HCT116 (cell line): Measurements from ENCODE around the gene FHIT. TPM values are rescaled to one million over a fixed set of nuclear protein-coding genes. Genes with fewer than 3 reads are reported as not detected.

ENCODE experiments used
- ATAC-seq: fragments of 200-7000 bp; cut with Tn5 transposase; 2 replicates; pipeline ENCODE4 v1.9.1; 2020; ENCODE audit warnings: mild to moderate bottlenecking, moderate library complexity
- BruUV-seq: library from RNA; stranded (reverse); fragments of 400-500 nt; replicated peaks from 2 replicates; lab custom pipeline; 2021; lab: Mats Ljungman, UMichigan
- CTCF ChIA-PET: fragments of 300-600 bp; sonication (Branson Sonifier 250); formaldehyde crosslinking; loops from one replicate; lab custom pipeline; 2021; ENCODE audit warnings: antibody characterized with exemption; lab: Charles Lee
- POLR2A ChIA-PET: fragments of 300-600, 350-600 bp; sonication (Branson Sonifier 250); formaldehyde crosslinking; loops from one replicate; lab custom pipeline; 2021; ENCODE audit warnings: antibody characterized with exemption; lab: Charles Lee
- RAD21 ChIA-PET, 2 experiments: fragments of 300-600 bp; sonication (Branson Sonifier 250); formaldehyde crosslinking; loops; one replicate each; lab custom pipeline; 2023; ENCODE audit warnings: low total read pairs in 2 of 2; ENCODE audit not compliant: uncharacterized antibody in 2 of 2, unreplicated experiment in 2 of 2, low non-redundant PET in 1 of 2; lab: Charles Lee
- DNase-seq: peaks from one replicate; pipeline ENCODE4 v3.0.0-alpha.2; 2010; ENCODE audit warnings: low read depth, low spot score
- H2AFZ ChIP-seq: fragments of 200-600 bp; shearing (Covaris generic), sonication (generic); 2 replicates; pipeline ENCODE4 v1.6.1; 2017; ENCODE audit warnings: low read depth, mixed run types, mixed read lengths, antibody characterized with exemption, low read length; ENCODE audit not compliant: poor library complexity, severe bottlenecking
- H3K27ac ChIP-seq: 2 replicates; pipeline ENCODE4 v1.5.1; 2012; ENCODE audit warnings: low read depth, low read length
- H3K27me3 ChIP-seq: fragments of 200-600 bp; sonication (generic); 2 replicates; pipeline ENCODE4 v1.6.1; 2016; ENCODE audit warnings: mixed run types, low read length, mixed read lengths; ENCODE audit not compliant: insufficient read depth
- H3K36me3 ChIP-seq, 2 experiments: fragments of 200-500 bp in 1 of 2; fragments of 200-600 bp in 1 of 2; sonication (Bioruptor generic) in 1 of 2; sonication (generic) in 1 of 2; 2 replicates each; pipeline versions ENCODE4 v1.5.1 to v1.6.1; 2014 to 2016; ENCODE audit warnings: low read length in 2 of 2, inconsistent platforms in 1 of 2, mixed read lengths in 1 of 2, mixed run types in 1 of 2; ENCODE audit not compliant: insufficient read depth in 2 of 2, control insufficient read depth in 1 of 2
- H3K4me1 ChIP-seq, 2 experiments: fragments of 200-600 bp in 1 of 2; sonication (generic) in 1 of 2; 2 replicates each; pipeline versions ENCODE4 v1.5.1 to v1.6.1; 2012 to 2017; ENCODE audit warnings: low read length in 2 of 2, inconsistent platforms in 1 of 2, mild to moderate bottlenecking in 1 of 2, mixed read lengths in 1 of 2, mixed run types in 1 of 2, moderate library complexity in 1 of 2; ENCODE audit not compliant: insufficient read depth in 2 of 2, control insufficient read depth in 1 of 2
- H3K4me2 ChIP-seq: fragments of 200-600 bp; sonication (generic); 2 replicates; pipeline ENCODE4 v1.6.1; 2017; ENCODE audit warnings: mixed run types, low read length, mixed read lengths
- H3K4me3 ChIP-seq, 2 experiments: fragments of 200-600 bp in 1 of 2; sonication (generic) in 1 of 2; replicated peaks in 1 of 2; 2 replicates each; pipeline ENCODE4 v1.5.1; 2011 to 2016; ENCODE audit warnings: low read length in 2 of 2, control low read depth in 1 of 2, low read depth in 1 of 2, mild to moderate bottlenecking in 1 of 2, mixed read lengths in 1 of 2, mixed run types in 1 of 2
- H3K79me2 ChIP-seq: fragments of 200-600 bp; sonication (generic); 2 replicates; pipeline ENCODE4 v1.6.1; 2017; ENCODE audit warnings: mild to moderate bottlenecking, mixed run types, low read length, moderate library complexity, mixed read lengths; ENCODE audit not compliant: insufficient read depth
- H3K9ac ChIP-seq: fragments of 200-600 bp; sonication (generic); 2 replicates; pipeline ENCODE4 v1.6.1; 2016; ENCODE audit warnings: low read length, mixed read lengths
- H3K9me2 ChIP-seq: fragments of 200-600 bp; sonication (generic), shearing (Covaris generic); 2 replicates; pipeline ENCODE4 v1.6.1; 2017; ENCODE audit warnings: mixed run types, mild to moderate bottlenecking, moderate library complexity; ENCODE audit not compliant: insufficient read depth
- H3K9me3 ChIP-seq, 2 experiments: fragments of 200-500 bp in 1 of 2; fragments of 200-600 bp in 1 of 2; sonication (Bioruptor generic) in 1 of 2; sonication (generic) in 1 of 2; 2 replicates each; pipeline ENCODE4 v1.6.1; 2014 to 2017; ENCODE audit warnings: low read length in 2 of 2, mixed read lengths in 2 of 2, inconsistent platforms in 1 of 2, low read depth in 1 of 2, mild to moderate bottlenecking in 1 of 2, mixed run types in 1 of 2, moderate library complexity in 1 of 2; ENCODE audit not compliant: control insufficient read depth in 1 of 2, insufficient read depth in 1 of 2
- H4K20me1 ChIP-seq: fragments of 200-600 bp; sonication (generic), shearing (Covaris generic); 2 replicates; pipeline ENCODE4 v1.6.1; 2017; ENCODE audit warnings: mixed run types, mild to moderate bottlenecking, moderate library complexity; ENCODE audit not compliant: insufficient read depth
- CEBPB ChIP-seq: IDR thresholded peaks from 2 replicates; pipeline ENCODE4 v1.6.1; 2012; ENCODE audit warnings: low read depth
- EGR1 ChIP-seq: IDR thresholded peaks from 2 replicates; pipeline ENCODE4 v1.6.1; 2012; ENCODE audit warnings: low read depth
- ELF1 ChIP-seq: IDR thresholded peaks from 2 replicates; pipeline ENCODE4 v1.6.1; 2012; ENCODE audit warnings: low read depth, borderline replicate concordance
- EZH2 ChIP-seq: fragments of 200-600 bp; sonication (generic); IDR thresholded peaks from 2 replicates; pipeline ENCODE4 v1.6.1; 2017; ENCODE audit warnings: antibody characterized with exemption, mixed run types
- FOSL1 ChIP-seq: IDR thresholded peaks from 2 replicates; pipeline ENCODE4 v1.6.1; 2012; ENCODE audit warnings: low read depth
- POLR2A ChIP-seq: IDR thresholded peaks from 2 replicates; pipeline ENCODE4 v1.7.0; 2011; ENCODE audit warnings: borderline replicate concordance; ENCODE audit not compliant: insufficient read depth, insufficient read length; ENCODE audit errors: extremely low read depth
- SP1 ChIP-seq: IDR thresholded peaks from 2 replicates; pipeline ENCODE4 v1.6.1; 2012; ENCODE audit warnings: low read depth
- TCF7L2 ChIP-seq: IDR thresholded peaks from 2 replicates; pipeline ENCODE4 v1.7.0; 2011; ENCODE audit warnings: borderline replicate concordance, inconsistent platforms; ENCODE audit not compliant: insufficient read depth, insufficient read length; ENCODE audit errors: extremely low read depth
- YY1 ChIP-seq: IDR thresholded peaks from 2 replicates; pipeline ENCODE4 v1.6.1; 2011; ENCODE audit warnings: low read length, low read depth, moderate library complexity, mild to moderate bottlenecking; ENCODE audit not compliant: insufficient replicate concordance; ENCODE audit errors: extremely low read depth
- ZNF274 ChIP-seq: fragments of 200-500 bp; sonication (Bioruptor generic); IDR thresholded peaks from 2 replicates; pipeline ENCODE4 v1.6.1; 2014; ENCODE audit warnings: mild to moderate bottlenecking, low read depth, low read length, inconsistent platforms
- intact Hi-C: fragments of 100-400 bp; cut with micrococcal nuclease; formaldehyde crosslinking; loops from 2 replicates; pipeline ENCODE4 v1.10.0; 2022
- total RNA-seq: library from RNA; stranded (reverse); gene quantifications from one replicate; pipeline ENCODE4 v1.2.1, GENCODE V29; 2021; ENCODE audit not compliant: unreplicated experiment
- TF ChIP-seq, protein P1 (sequence below), 3 experiments: fragments of 200-600 bp in 1 of 3; sonication (generic) in 1 of 3; IDR thresholded peaks in 2 of 3; conservative IDR thresholded peaks in 1 of 3; 2 replicates each; pipeline ENCODE4 v1.5.1; 2012 to 2017; ENCODE audit warnings: low read depth in 2 of 3, low read length in 2 of 3, antibody characterized with exemption in 1 of 3, borderline replicate concordance in 1 of 3, control low read depth in 1 of 3, mild to moderate bottlenecking in 1 of 3, mixed read lengths in 1 of 3, mixed run types in 1 of 3, moderate library complexity in 1 of 3; ENCODE audit not compliant: insufficient read depth in 1 of 3
- TF ChIP-seq, protein P2 (sequence below): IDR thresholded peaks from 2 replicates; pipeline ENCODE4 v1.6.1; 2012
- TF ChIP-seq, protein P3 (sequence below): IDR thresholded peaks from 2 replicates; pipeline ENCODE4 v1.6.1; 2012; ENCODE audit warnings: low read depth

Gene FHIT
- total RNA-seq, 1 experiment from 2014 or later = 20.1 TPM

DNA sequence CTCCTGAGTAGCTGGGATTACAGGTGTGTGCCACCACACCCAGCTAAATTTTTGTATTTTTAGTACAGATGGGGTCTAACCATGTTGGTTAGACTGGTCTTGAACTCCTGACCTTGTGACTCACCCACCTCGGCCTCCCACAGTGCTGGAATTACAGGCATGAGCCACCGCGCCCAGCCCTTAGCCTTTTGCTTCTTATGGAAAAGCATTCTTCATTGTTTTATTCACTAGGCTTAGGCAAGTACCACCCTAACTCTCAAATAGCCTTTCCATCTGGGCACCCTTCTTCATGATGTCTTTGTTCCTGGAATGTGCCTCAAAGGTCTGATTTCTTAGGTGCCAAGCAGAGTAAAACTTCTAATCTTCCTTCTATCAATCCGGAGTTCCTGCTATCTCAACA lies 641.8 kb downstream of the FHIT start:
- Histone ChIP-seq H3K9me3 (no peaks in the 10 kb centered on the region), H3K27ac (no peak overlapping the region), H3K36me3 (no peaks in the 10 kb centered on the region), H2AFZ (no peak overlapping the region), H3K79me2 (no peaks in the 10 kb centered on the region), H3K4me1 (peaks cover 4 to 10% of the 10 kb centered on the region in 2 experiments), H3K4me3 (no peak overlapping the region), H3K27me3 (no peaks in the 10 kb centered on the region), H4K20me1 (no peaks in the 10 kb centered on the region), H3K9me2 (no peaks in the 10 kb centered on the region), H3K9ac (no peak overlapping the region), H3K4me2 (peak overlapping the region; percentile 46)
- ChIA-PET POLR2A (no interaction called here), RAD21 (no interaction called here), CTCF (no interaction called here)
- TF ChIP-seq FOSL1 (0 out of 2 replicates have a peak, but pooled peaks have one; percentile 11), ZNF274 (no peak)
- ATAC-seq (peak; percentile 74), DNase-seq (no peak)
- no TSS peak for BruUV-seq
- intact Hi-C loops = no loop called here

DNA sequence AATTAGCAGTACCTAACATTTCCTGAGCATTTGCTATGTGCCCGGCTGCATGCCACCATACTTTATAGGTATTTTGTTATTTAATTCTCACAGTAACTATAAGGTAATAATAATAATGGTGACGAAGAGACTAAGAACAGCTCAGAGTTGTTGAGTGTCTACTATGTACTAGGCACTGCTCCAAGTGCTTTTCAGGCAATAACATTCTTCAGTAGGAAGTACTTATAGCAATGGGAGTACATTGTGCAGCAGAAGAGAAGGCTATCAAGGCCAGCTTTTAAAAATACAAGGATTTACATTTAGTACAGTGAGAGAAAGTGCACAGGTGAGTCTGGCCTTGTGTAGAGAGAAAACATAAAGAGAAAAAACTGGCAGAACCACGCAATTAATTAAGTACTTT lies 647.4 kb downstream of the FHIT start:
- CTCF ChIA-PET = no interaction called here
- no peak for TF ChIP-seq FOSL1
- no peak for TF ChIP-seq CEBPB
- no peak for TF ChIP-seq EGR1
- TF ChIP-seq, protein P1, sequence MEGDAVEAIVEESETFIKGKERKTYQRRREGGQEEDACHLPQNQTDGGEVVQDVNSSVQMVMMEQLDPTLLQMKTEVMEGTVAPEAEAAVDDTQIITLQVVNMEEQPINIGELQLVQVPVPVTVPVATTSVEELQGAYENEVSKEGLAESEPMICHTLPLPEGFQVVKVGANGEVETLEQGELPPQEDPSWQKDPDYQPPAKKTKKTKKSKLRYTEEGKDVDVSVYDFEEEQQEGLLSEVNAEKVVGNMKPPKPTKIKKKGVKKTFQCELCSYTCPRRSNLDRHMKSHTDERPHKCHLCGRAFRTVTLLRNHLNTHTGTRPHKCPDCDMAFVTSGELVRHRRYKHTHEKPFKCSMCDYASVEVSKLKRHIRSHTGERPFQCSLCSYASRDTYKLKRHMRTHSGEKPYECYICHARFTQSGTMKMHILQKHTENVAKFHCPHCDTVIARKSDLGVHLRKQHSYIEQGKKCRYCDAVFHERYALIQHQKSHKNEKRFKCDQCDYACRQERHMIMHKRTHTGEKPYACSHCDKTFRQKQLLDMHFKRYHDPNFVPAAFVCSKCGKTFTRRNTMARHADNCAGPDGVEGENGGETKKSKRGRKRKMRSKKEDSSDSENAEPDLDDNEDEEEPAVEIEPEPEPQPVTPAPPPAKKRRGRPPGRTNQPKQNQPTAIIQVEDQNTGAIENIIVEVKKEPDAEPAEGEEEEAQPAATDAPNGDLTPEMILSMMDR (IDR thresholded peaks at IDR 0.05 in 2 of 3, conservative IDR thresholded peaks at IDR 0.05 in 1 of 3; ENCODE audit: borderline replicate concordance in 1 of 3, insufficient read depth in 1 of 3, low read depth in 2 of 3, low read length in 2 of 3) = no peak
- TF ChIP-seq, protein P2, sequence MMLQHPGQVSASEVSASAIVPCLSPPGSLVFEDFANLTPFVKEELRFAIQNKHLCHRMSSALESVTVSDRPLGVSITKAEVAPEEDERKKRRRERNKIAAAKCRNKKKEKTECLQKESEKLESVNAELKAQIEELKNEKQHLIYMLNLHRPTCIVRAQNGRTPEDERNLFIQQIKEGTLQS = no peak
- TF ChIP-seq TCF7L2 = no peak
- TF ChIP-seq EZH2 = no peak
- no peak for TF ChIP-seq SP1
- TF ChIP-seq ELF1 = no peak
- TF ChIP-seq POLR2A = no peak
- TF ChIP-seq, protein P3, sequence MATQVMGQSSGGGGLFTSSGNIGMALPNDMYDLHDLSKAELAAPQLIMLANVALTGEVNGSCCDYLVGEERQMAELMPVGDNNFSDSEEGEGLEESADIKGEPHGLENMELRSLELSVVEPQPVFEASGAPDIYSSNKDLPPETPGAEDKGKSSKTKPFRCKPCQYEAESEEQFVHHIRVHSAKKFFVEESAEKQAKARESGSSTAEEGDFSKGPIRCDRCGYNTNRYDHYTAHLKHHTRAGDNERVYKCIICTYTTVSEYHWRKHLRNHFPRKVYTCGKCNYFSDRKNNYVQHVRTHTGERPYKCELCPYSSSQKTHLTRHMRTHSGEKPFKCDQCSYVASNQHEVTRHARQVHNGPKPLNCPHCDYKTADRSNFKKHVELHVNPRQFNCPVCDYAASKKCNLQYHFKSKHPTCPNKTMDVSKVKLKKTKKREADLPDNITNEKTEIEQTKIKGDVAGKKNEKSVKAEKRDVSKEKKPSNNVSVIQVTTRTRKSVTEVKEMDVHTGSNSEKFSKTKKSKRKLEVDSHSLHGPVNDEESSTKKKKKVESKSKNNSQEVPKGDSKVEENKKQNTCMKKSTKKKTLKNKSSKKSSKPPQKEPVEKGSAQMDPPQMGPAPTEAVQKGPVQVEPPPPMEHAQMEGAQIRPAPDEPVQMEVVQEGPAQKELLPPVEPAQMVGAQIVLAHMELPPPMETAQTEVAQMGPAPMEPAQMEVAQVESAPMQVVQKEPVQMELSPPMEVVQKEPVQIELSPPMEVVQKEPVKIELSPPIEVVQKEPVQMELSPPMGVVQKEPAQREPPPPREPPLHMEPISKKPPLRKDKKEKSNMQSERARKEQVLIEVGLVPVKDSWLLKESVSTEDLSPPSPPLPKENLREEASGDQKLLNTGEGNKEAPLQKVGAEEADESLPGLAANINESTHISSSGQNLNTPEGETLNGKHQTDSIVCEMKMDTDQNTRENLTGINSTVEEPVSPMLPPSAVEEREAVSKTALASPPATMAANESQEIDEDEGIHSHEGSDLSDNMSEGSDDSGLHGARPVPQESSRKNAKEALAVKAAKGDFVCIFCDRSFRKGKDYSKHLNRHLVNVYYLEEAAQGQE = no peak
- TF ChIP-seq YY1 = no peak
- TF ChIP-seq, all 23 proteins: peak for 0
- Histone ChIP-seq H3K9me3 (no peaks in the 10 kb centered on the region), H3K36me3 (no peaks in the 10 kb centered on the region), H3K4me1 (no peaks in the 10 kb centered on the region; a peak in 1 of 4 replicates), H2AFZ (no peak overlapping the region), H4K20me1 (no peaks in the 10 kb centered on the region), H3K9me2 (no peaks in the 10 kb centered on the region), H3K79me2 (no peaks in the 10 kb centered on the region), H3K27ac (no peak overlapping the region), H3K27me3 (peaks cover 9% of the 10 kb centered on the region; the same call in 1 of the 2 replicates), H3K4me3 (no peak overlapping the region), H3K9ac (no peak overlapping the region), H3K4me2 (no peak overlapping the region)
- ChIA-PET RAD21 (no interaction called here), POLR2A (no interaction called here)
- ATAC-seq (no peak), DNase-seq (no peak)
- BruUV-seq = no TSS peak
- intact Hi-C loops = no loop called here
